Dedifferentiated amniotic fluid mesenchymal stem cell (primary cell): Measurements from ENCODE around the gene RBM20.

ENCODE experiments used
- DNase-seq: peaks from one replicate; pipeline ENCODE4 v3.0.0-alpha.2; 2016; ENCODE audit errors: extremely low spot score

The RBM20 gene

DNA sequence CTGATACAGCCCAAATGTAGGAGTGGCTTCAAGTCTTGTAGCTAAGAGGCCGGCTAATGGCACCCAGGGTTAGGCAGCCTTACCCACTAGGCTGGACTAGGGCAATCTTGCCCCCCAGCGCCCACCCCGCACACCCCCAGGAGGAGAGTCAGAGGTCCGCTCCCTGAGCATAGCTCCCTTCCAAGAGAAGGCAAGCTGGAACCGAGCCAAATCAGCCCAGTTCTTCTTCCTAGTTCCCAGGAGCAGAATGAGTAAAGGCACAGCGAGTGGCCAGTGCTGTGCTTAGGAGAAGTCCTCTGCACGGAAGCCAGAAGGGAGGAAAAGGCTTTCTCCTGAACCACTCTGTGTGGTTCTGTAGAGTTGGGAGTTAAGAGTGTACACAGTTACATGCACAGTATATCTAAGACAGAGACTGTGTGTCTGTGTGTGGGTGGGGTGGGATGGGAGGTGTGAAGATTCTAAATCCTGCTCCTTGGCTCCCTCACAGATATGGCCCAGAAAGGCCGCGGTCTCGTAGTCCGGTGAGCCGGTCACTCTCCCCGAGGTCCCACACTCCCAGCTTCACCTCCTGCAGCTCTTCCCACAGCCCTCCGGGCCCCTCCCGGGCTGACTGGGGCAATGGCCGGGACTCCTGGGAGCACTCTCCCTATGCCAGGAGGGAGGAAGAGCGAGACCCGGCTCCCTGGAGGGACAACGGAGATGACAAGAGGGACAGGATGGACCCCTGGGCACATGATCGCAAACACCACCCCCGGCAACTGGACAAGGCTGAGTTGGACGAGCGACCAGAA is 167.8 kb downstream of the RBM20 start:
- DNase-seq: no peak

DNA sequence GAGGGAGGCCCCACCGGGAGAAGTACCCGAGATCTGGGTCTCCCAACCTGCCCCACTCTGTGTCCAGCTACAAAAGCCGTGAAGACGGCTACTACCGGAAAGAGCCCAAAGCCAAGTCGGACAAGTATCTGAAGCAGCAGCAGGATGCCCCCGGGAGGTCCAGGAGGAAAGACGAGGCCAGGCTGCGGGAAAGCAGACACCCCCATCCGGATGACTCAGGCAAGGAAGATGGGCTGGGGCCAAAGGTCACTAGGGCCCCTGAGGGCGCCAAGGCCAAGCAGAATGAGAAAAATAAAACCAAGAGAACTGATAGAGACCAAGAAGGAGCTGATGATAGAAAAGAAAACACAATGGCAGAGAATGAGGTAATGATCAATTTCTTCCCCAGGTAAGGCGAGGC is 168.4 kb downstream of the RBM20 start:
- no peak for DNase-seq

DNA sequence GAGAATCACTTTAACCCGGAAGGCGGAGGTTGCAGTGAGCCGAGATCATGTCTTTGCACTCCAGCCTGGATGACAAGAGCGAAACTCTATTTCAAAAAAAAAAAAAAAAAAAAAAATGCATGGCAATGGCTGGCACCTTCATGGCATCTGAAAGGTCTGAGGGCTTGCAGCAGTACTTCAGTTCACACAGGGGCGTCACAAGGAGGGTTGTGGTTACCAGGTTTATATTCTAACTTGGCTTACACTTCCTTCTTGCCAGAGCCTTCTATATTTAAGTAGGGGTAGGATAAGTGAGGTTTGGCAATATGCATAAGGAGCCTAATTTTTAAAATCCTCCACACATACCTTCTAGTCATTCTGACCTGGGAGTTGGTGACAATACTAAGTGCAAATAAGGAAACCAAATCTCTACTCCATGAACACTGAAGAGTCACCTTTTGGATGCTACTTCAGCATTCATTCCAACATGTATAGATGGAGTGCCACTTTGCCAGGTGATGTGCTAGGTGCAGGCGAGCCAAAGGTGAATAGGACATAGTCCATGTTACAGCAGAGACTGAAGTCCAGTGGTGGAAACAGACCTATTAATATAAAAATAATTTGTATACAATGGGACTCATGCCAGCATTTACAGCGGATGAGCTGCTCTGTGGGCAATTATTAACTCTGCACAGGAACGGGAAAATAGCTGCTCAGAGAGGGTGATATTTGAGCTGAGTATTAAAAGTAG is 169.8 kb downstream of the RBM20 start:
- no peak for DNase-seq

DNA sequence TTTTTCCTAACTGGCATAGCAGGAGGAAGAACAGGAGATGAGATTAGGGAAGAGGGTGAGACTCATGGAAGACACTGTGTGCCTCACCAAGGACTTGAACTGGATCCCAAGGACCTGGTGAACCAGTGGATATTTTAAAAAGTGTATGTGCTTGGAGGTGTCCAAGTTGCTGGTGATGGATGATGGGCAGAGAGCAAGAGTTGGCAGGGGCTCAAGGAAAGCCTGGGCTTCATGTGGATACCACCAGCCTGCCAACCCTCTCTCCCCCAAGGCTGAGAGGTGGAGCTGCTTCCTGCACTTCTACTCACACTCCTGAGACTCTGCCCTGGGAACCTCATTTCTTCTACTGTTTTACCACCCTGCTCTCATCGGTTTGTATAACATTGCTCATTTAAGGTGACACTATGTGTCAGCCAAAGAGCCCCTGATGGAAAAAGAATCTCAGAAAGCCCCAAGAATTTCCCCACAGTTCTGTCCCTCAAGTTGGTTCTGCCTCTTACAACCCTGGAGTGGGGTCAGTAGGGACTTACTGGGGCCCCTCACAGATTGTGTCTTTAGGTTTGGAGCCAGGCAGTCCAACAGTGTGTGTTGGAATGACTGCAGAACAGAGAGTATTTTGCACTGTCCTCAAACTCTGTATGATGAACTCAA is 171.3 kb downstream of the RBM20 start:
- no peak for DNase-seq

DNA sequence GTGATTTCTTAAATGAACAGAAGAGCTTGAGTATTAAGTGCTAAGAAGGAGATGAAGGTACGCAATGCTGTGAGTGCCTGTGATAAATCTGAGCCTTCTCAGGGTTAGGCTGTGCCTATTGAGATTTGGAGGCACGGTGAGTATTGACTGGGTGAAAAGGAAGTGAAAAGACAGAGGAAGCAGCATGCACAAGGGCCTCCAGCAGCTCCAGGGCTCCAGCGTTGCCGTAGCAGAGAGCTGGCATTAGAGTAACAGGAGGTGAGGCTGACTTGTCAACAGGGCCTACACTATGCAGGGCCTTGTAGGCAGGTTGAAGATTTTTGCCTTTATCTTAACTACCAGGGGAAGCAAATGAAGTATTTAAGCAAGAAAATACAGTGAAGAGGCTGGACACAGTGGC is 173.5 kb downstream of the RBM20 start:
- no peak for DNase-seq

DNA sequence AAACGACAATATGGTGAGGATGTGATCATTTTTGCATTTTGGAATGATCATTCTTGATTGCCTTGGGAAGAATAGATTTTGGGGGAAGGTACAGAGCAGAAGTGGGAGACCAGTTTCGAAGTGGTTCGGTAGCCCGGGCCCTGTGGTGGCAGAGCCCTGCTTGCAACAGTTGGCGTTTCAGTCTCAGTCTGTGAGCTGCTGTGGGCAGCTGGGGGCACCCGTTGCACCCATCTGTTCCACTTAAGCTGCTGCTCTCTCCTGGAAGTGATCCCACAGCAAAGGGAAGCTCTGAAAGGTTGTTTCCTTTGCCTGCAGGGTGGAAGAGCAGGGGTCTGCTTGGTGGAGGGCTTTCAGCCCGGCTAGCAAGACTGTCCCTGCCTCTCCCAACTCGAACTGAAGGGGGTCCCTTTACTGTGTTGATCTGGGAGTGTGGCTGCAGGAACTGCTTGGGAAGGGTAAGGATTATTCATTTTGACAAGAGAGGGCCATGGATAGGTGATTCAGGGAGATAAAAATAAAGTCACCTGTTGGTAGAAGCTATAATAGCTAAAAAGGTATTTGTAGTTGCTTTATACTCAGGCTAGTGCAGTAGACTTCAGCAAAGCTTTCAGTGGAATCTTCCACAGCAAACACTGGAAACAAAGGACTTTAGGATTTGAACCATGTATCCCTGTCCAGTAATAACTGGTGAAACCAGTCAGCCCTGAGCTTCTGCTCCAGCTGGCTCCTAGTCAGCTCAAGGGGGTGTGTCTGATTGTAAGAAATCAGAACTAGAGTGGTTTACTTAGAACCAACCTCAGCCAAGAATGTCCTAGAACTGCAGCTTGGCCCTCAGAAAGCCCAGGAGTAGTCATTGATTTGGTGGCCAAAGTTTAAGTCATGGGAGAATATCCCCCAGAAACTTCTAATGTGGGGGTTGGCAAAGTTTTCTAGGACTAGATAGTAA is 174.4 kb downstream of the RBM20 start:
- no peak for DNase-seq

DNA sequence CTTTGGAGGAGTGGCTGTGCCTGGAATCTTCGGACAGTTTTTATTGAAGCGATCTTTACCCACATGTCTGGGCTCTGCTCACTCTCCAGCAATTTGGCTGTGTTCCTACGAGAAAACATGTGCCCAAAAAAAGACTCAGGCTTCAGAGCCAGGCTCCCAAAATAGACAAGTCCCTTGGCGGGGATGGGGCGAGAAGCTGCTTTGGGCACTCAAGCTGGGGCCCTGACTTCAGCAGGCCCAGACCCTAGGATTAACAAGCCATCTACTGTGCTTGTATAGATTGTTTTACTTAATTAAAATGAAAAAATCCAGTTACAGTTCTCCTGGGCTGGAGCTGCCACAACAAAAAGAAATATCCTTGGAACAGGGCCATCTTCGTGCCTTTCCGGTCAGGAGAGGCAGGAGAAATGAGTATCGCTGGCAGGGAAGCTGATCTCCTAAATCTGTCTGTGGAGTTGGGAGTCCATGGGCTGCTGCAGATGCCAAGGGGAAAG is 176.2 kb downstream of the RBM20 start:
- peak; percentile 19 for DNase-seq

DNA sequence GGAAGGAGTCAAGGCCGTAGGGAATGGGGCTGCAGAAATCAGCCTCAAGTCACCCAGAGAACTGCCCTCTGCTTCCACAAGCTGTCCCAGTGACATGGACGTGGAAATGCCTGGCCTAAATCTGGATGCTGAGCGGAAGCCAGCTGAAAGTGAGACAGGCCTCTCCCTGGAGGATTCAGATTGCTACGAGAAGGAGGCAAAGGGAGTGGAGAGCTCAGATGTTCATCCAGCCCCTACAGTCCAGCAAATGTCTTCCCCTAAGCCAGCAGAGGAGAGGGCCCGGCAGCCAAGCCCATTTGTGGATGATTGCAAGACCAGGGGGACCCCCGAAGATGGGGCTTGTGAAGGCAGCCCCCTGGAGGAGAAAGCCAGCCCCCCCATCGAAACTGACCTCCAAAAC is 177.4 kb downstream of the RBM20 start:
- no peak for DNase-seq

DNA sequence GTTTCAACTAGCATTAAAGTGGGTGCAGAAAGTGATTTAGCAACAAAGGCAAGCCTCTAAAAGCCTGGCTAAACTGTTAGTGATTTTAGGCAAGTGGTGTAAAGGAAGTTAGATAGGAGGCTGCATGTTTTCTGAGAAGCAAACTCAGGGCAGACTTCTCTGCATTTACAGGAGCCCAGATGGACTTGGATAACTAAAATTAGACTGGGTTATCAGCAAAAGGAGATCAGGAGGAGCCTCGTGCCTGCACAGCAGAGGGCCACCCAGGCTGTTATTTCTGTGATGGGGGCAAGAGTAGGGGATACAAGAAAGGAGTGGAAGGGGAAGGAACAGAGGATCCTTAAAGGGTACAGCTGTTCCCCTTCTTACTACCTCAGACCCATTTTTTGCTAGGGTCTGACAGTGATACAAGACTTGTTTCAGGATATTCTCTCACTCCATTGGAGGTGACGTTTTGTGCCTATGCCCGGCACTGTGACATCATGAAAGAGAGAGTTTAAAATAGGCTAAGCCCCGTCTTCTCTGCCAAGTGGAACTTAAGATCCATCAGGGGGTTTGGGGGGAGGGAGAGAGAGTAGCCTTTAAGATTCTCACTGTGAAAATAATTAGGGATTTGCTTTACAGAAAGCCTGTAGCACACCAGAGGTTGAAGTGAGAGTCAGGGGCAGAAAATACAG is 178.0 kb downstream of the RBM20 start:
- no peak for DNase-seq

DNA sequence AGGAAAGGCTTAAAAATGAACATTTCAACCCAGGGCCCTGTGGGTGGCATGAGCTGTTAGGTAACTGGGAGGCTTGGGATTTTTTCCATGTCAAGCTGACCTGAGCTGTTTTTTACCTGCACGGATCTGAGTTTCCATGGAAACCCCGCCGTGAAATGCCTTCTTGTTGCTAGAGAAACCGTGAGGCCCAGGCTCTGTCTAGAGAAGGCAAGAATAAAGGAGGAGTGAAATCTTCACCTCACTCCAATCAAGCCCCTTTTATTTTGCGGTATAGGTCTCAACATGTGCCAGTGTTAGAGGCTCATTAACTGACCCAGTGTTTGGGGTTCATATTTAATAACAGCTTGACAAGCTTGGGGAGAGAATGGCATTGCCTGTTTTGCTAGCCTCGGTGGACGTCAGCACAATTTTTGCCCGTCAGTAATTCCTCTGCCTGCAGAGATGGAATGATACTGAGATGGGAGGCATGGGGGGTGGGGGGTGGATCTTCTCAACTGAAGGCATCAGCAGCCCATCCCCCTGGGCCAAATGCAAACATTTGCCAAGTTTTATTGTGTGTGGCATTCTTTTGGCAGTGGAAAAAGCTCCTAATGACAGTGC is 178.7 kb downstream of the RBM20 start:
- DNase-seq: no peak

DNA sequence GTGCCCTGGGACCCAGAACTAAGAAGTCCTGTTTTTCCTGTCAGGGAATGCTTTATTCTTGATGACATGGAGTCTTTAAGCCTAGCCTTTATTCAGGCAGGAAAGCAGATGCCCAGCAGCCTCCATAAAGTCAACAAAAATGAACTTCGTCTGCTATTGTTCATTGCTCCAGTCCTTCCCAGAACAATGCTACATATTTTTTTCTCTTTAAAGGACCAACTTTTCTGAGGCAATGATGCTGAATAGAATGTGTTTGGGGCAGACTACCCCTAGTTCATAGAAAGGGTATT is 180.0 kb downstream of the RBM20 start:
- DNase-seq: no peak

DNA sequence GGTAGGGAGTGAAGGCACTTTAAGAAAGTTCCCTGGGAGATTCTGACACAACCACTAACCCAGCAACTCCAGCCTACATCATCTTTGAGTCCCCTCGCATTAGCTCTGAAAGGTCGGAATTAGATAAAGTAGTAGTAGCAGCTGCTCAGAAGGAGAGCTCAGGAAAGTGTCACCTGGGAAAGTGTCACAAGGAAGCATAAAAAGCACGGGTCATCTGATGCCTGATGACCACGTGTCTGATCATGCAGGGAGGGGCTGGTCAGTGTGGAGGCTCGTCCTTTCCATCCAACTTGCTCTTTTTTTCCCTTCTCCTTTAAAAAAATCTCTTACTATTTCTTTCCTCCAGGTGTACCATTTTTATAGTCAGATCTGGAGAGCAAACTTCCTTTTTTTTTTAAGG is 180.5 kb downstream of the RBM20 start:
- DNase-seq: no peak

DNA sequence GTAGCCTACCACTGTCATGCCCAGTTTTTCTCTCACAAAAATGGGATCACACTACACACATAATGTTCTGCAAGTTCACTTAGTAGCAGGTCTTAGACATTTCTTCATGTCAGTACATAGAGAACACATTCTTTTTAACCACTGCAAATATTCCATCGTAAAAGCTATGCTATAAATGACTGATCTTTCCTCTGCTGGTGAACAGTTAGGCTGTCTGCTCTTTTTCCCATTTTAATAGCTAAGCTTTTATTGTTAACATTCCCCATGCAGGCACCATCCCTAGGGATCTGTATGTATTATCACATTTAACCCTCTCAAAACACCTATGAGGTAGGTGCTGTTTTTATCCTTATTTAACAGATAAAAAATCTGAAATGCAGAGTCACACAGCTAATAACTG is 181.4 kb downstream of the RBM20 start:
- no peak for DNase-seq

DNA sequence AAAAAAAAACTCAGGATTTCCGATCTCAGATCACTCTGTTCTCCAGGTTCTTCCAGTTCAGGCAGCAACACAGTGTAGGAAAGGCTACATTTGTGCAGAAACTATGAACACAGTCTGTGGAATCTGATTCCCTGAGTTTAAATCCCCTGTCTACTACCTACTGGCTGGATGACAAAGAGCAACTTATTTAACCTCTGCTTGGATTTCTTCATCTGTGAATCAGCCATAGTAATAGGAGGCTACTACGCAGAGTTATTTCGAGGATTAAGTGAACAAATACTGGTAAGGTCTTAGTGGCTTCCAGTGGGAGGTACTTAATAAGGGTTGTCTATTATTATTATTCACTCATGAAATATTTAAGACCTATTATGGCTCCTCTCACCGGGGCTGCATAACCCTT is 183.3 kb downstream of the RBM20 start:
- no peak for DNase-seq

DNA sequence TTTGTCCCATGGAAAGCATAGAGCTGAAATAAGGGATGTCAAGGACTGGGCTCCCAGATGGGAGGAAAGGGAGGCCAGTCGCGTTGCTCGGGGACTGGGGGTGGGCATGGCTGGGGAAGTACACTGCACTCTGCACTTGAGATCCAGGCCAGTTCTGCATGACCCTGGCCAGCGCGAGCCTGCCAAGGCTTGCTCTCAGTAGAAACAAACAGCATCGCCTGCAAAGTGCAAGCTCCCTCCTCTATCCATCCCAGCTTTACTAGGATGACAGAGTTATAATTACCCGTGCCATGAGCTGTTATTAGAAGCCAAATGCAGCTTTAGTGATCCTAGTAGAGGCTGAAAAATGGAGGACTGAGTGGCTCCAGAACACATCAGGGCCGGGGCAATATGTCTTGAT is 183.7 kb downstream of the RBM20 start:
- DNase-seq: no peak

DNA sequence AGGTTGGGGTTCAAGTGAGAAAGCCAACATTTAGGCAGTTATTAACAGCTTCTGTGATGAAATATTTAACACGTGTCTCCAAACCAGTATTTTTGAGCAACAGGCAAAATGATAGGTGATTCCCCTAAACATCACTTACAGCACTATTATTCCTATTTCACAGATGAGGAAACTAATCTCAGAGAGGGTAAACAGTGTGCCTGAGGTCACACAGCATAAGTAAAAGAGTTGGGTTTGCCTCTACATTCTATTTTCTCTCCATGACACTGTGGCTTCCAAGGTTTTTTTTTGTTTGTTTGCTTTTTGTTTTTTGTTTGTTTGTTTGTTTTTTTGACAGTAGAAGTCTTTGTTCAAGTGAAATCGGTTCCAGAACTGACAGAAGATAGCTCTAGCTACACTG is 184.4 kb downstream of the RBM20 start:
- DNase-seq: no peak

DNA sequence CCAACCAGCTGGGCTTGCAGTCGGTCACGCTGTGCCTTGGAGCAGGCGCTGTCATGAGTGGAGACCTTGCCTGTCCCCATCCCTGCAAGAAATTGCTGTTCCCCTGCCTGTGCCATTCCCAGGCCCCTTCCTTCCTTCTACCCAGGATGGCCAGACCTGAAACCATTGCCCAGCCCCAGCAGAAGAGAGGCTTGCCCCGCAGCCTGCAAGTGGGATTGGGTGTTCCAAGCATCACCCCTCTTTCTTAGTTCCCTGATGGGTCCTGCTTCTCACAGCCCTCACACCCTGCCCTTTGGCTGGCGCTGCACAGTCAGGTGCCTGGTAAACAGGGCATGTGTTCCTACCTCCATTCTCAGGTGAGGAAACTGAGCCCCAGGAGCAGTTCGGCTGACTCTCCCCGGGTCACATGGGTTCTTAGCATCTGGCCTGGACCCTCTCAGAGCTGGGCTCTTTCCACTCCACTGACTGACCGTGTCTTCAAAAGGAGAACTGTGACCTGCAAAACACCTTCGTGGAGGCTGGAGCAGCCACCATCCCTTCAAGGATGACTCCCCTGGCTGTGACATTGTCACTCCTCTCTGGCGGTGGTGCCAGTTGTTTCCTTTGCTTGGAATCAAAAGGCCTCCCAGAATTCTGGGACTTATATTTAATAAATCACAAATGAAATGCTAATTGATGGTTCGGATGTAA is 185.7 kb downstream of the RBM20 start:
- no peak for DNase-seq

DNA sequence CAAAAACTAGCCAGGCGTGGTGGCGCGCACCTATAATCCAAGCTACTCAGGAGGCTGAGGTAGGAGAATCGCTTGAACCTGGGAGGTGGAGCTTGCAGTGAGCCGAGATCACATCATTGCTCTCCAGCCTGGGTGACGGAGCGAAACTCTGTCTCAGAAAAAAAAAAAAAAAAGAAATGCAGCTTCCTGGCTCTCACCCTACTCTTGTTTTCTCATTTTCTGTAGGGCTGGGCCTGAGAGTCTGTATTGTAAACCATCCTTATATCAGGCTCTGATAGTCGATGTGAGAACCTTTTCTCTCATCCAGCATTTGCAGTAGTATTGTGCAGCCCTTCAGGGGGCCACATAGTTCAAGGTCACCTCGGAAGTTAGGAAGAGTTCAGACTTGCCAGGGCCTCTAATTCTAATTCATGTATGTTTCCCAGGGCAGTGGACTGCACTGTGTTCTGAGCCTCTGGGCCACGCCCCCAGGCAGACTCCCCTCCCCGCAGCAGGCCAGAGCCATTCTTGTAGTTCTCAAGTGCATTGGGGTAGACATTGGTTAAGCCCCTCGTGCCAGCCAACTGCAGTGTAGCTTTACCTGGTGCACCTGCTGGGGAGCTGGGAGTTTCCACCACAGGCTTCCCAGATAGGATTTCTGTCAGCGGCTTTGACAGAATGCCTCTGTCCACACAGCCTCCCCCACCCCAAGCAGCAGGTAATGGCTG is 189.3 kb downstream of the RBM20 start:
- DNase-seq: no peak

DNA sequence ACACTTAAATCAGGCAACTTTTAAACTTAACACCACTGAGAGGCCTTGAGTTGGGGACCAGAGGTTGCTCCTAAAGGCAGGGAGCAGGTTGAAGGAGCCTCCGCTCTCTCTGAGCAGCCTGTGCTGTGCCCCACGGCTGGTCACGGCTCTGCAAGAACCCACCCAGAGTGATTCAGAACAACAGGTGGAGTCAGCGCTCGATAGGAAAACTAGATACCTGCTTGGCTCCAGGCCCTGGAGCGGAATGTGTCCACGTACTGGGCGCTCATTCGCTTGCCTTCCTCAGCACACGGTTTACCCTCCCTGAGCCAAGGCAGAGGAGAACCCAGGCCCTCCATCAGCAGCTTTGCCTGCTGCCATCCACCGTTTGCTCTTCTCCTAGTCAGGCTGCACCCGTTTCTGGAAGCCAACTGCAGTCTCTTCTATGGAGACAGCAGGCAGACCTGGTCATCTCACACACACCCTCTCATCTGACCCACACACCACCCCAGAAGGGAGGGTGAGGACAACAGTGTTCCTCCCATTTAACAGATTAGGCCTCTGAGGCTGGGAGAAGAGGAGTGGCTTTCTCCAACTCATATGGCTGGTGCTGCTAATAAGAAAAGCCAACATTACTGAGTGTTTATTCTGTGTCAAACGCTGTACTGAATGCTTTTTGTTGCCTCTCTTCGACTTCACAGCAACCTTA is 189.9 kb downstream of the RBM20 start:
- DNase-seq: no peak
